Measurements from ENCODE around the gene C6orf15.
A peak's percentile ranks its signal among the peaks of the same experiment; 100 is the strongest.

Gene C6orf15

GRCh38 chr6:31129130-31129529, 16.8 kb upstream of the C6orf15 start:
- no peak for DNase-seq

- peak; percentile 48 for DNase-seq
Observed at GRCh38 chr6:31128093-31128676, 15.8 kb upstream of the C6orf15 start.

GRCh38 chr6:31126396-31127175, 14.2 kb upstream of the C6orf15 start:
- no peak for DNase-seq

- DNase-seq = peak; percentile 83
Observed at GRCh38 chr6:31125586-31126363, 13.4 kb upstream of the C6orf15 start.

GRCh38 chr6:31125162-31125561, 12.8 kb upstream of the C6orf15 start:
- DNase-seq = no peak

GRCh38 chr6:31122791-31123706, 10.7 kb upstream of the C6orf15 start:
- peak; percentile 91 for DNase-seq

- no peak for DNase-seq
Observed at GRCh38 chr6:31121131-31121790, 8.9 kb upstream of the C6orf15 start.

GRCh38 chr6:31120151-31120915, 8.0 kb upstream of the C6orf15 start, which contains the start of gene CDSN:
TSS of gene CDSN (minus strand) at chr6:31120446. CDS start at chr6:31120419, 27 bp downstream.
- no peak for DNase-seq

- DNase-seq = no peak
Observed at GRCh38 chr6:31118178-31118577, 5.8 kb upstream of the C6orf15 start.

- no peak for DNase-seq
Observed at GRCh38 chr6:31116661-31117385, 4.4 kb upstream of the C6orf15 start.

GRCh38 chr6:31115941-31116560, 3.7 kb upstream of the C6orf15 start:
- DNase-seq = no peak

- peak; percentile 78 for DNase-seq
Observed at GRCh38 chr6:31114970-31115849, 2.8 kb upstream of the C6orf15 start.

GRCh38 chr6:31114541-31114878, 2.1 kb upstream of the C6orf15 start, which contains the start of gene PSORS1C1:
TSS of gene PSORS1C1 (plus strand) at chr6:31114800. CDS start at chr6:31129633, 14,833 bp downstream.
- DNase-seq = peak; percentile 97

- peak; percentile 46 for DNase-seq
Observed at GRCh38 chr6:31113861-31114540, 1.6 kb upstream of the C6orf15 start.

- DNase-seq = no peak
Observed at GRCh38 chr6:31111712-31112111, 663 bp downstream of the C6orf15 start.

- DNase-seq = no peak
Observed at GRCh38 chr6:31110825-31111582, 1.4 kb downstream of the C6orf15 start.

GRCh38 chr6:31107052-31107451, 5.3 kb downstream of the C6orf15 start:
- no peak for DNase-seq

GRCh38 chr6:31103136-31103535, 9.2 kb downstream of the C6orf15 start:
- DNase-seq = no peak
